HCT116 (cell line): Measurements from ENCODE around the gene CD248. TPM values are rescaled to one million over a fixed set of nuclear protein-coding genes. Genes with fewer than 3 reads are reported as not detected.
"Not testable (repeated sequence)": the region's sequence is repeated elsewhere in the genome, so short reads cannot be mapped to it uniquely, and the experiment has no call there.

Experiments
- ATAC-seq: fragments of 200-7000 bp; cut with Tn5 transposase; 2 replicates; pipeline ENCODE4 v1.9.1; 2020; ENCODE audit warnings: mild to moderate bottlenecking, moderate library complexity
- BruUV-seq: library from RNA; stranded (reverse); fragments of 400-500 nt; replicated peaks from 2 replicates; lab custom pipeline; 2021; lab: Mats Ljungman, UMichigan
- CTCF ChIA-PET: fragments of 300-600 bp; sonication (Branson Sonifier 250); formaldehyde crosslinking; loops from one replicate; lab custom pipeline; 2021; ENCODE audit warnings: antibody characterized with exemption; lab: Charles Lee
- POLR2A ChIA-PET: fragments of 300-600, 350-600 bp; sonication (Branson Sonifier 250); formaldehyde crosslinking; loops from one replicate; lab custom pipeline; 2021; ENCODE audit warnings: antibody characterized with exemption; lab: Charles Lee
- RAD21 ChIA-PET, 2 experiments: fragments of 300-600 bp; sonication (Branson Sonifier 250); formaldehyde crosslinking; loops; one replicate each; lab custom pipeline; 2023; ENCODE audit warnings: low total read pairs in 2 of 2; ENCODE audit not compliant: uncharacterized antibody in 2 of 2, unreplicated experiment in 2 of 2, low non-redundant PET in 1 of 2; lab: Charles Lee
- DNase-seq: peaks from one replicate; pipeline ENCODE4 v3.0.0-alpha.2; 2010; ENCODE audit warnings: low read depth, low spot score
- H2AFZ ChIP-seq: fragments of 200-600 bp; shearing (Covaris generic), sonication (generic); 2 replicates; pipeline ENCODE4 v1.6.1; 2017; ENCODE audit warnings: low read depth, mixed run types, mixed read lengths, antibody characterized with exemption, low read length; ENCODE audit not compliant: poor library complexity, severe bottlenecking
- H3K27ac ChIP-seq: 2 replicates; pipeline ENCODE4 v1.5.1; 2012; ENCODE audit warnings: low read depth, low read length
- H3K27me3 ChIP-seq: fragments of 200-600 bp; sonication (generic); 2 replicates; pipeline ENCODE4 v1.6.1; 2016; ENCODE audit warnings: mixed run types, low read length, mixed read lengths; ENCODE audit not compliant: insufficient read depth
- H3K36me3 ChIP-seq, 2 experiments: fragments of 200-500 bp in 1 of 2; fragments of 200-600 bp in 1 of 2; sonication (Bioruptor generic) in 1 of 2; sonication (generic) in 1 of 2; 2 replicates each; pipeline versions ENCODE4 v1.5.1 to v1.6.1; 2014 to 2016; ENCODE audit warnings: low read length in 2 of 2, inconsistent platforms in 1 of 2, mixed read lengths in 1 of 2, mixed run types in 1 of 2; ENCODE audit not compliant: insufficient read depth in 2 of 2, control insufficient read depth in 1 of 2
- H3K4me1 ChIP-seq, 2 experiments: fragments of 200-600 bp in 1 of 2; sonication (generic) in 1 of 2; 2 replicates each; pipeline versions ENCODE4 v1.5.1 to v1.6.1; 2012 to 2017; ENCODE audit warnings: low read length in 2 of 2, inconsistent platforms in 1 of 2, mild to moderate bottlenecking in 1 of 2, mixed read lengths in 1 of 2, mixed run types in 1 of 2, moderate library complexity in 1 of 2; ENCODE audit not compliant: insufficient read depth in 2 of 2, control insufficient read depth in 1 of 2
- H3K4me2 ChIP-seq: fragments of 200-600 bp; sonication (generic); 2 replicates; pipeline ENCODE4 v1.6.1; 2017; ENCODE audit warnings: mixed run types, low read length, mixed read lengths
- H3K4me3 ChIP-seq, 2 experiments: fragments of 200-600 bp in 1 of 2; sonication (generic) in 1 of 2; replicated peaks in 1 of 2; 2 replicates each; pipeline ENCODE4 v1.5.1; 2011 to 2016; ENCODE audit warnings: low read length in 2 of 2, control low read depth in 1 of 2, low read depth in 1 of 2, mild to moderate bottlenecking in 1 of 2, mixed read lengths in 1 of 2, mixed run types in 1 of 2
- H3K79me2 ChIP-seq: fragments of 200-600 bp; sonication (generic); 2 replicates; pipeline ENCODE4 v1.6.1; 2017; ENCODE audit warnings: mild to moderate bottlenecking, mixed run types, low read length, moderate library complexity, mixed read lengths; ENCODE audit not compliant: insufficient read depth
- H3K9ac ChIP-seq: fragments of 200-600 bp; sonication (generic); 2 replicates; pipeline ENCODE4 v1.6.1; 2016; ENCODE audit warnings: low read length, mixed read lengths
- H3K9me2 ChIP-seq: fragments of 200-600 bp; sonication (generic), shearing (Covaris generic); 2 replicates; pipeline ENCODE4 v1.6.1; 2017; ENCODE audit warnings: mixed run types, mild to moderate bottlenecking, moderate library complexity; ENCODE audit not compliant: insufficient read depth
- H3K9me3 ChIP-seq, 2 experiments: fragments of 200-500 bp in 1 of 2; fragments of 200-600 bp in 1 of 2; sonication (Bioruptor generic) in 1 of 2; sonication (generic) in 1 of 2; 2 replicates each; pipeline ENCODE4 v1.6.1; 2014 to 2017; ENCODE audit warnings: low read length in 2 of 2, mixed read lengths in 2 of 2, inconsistent platforms in 1 of 2, low read depth in 1 of 2, mild to moderate bottlenecking in 1 of 2, mixed run types in 1 of 2, moderate library complexity in 1 of 2; ENCODE audit not compliant: control insufficient read depth in 1 of 2, insufficient read depth in 1 of 2
- H4K20me1 ChIP-seq: fragments of 200-600 bp; sonication (generic), shearing (Covaris generic); 2 replicates; pipeline ENCODE4 v1.6.1; 2017; ENCODE audit warnings: mixed run types, mild to moderate bottlenecking, moderate library complexity; ENCODE audit not compliant: insufficient read depth
- CBX3 ChIP-seq: IDR thresholded peaks from 2 replicates; pipeline ENCODE4 v1.6.1; 2012; ENCODE audit warnings: low read depth
- ELF1 ChIP-seq: IDR thresholded peaks from 2 replicates; pipeline ENCODE4 v1.6.1; 2012; ENCODE audit warnings: low read depth, borderline replicate concordance
- FOSL1 ChIP-seq: IDR thresholded peaks from 2 replicates; pipeline ENCODE4 v1.6.1; 2012; ENCODE audit warnings: low read depth
- POLR2A ChIP-seq: IDR thresholded peaks from 2 replicates; pipeline ENCODE4 v1.7.0; 2011; ENCODE audit warnings: borderline replicate concordance; ENCODE audit not compliant: insufficient read depth, insufficient read length; ENCODE audit errors: extremely low read depth
- POLR2AphosphoS5 ChIP-seq: IDR thresholded peaks from 2 replicates; pipeline ENCODE4 v1.6.1; 2011; ENCODE audit warnings: mild to moderate bottlenecking, low read depth, low read length, moderate library complexity
- RAD21 ChIP-seq: IDR thresholded peaks from 2 replicates; pipeline ENCODE4 v1.6.1; 2012; ENCODE audit warnings: low read depth, mild to moderate bottlenecking
- SIN3A ChIP-seq: IDR thresholded peaks from 2 replicates; pipeline ENCODE4 v1.6.1; 2012; ENCODE audit warnings: low read depth
- SP1 ChIP-seq: IDR thresholded peaks from 2 replicates; pipeline ENCODE4 v1.6.1; 2012; ENCODE audit warnings: low read depth
- SRF ChIP-seq: IDR thresholded peaks from 2 replicates; pipeline ENCODE4 v1.6.1; 2012; ENCODE audit warnings: low read depth
- TCF7L2 ChIP-seq: IDR thresholded peaks from 2 replicates; pipeline ENCODE4 v1.7.0; 2011; ENCODE audit warnings: borderline replicate concordance, inconsistent platforms; ENCODE audit not compliant: insufficient read depth, insufficient read length; ENCODE audit errors: extremely low read depth
- ZFX ChIP-seq: fragments of 450-650 bp; IDR thresholded peaks from 2 replicates; pipeline ENCODE4 v1.6.1; 2017
- ZNF274 ChIP-seq: fragments of 200-500 bp; sonication (Bioruptor generic); IDR thresholded peaks from 2 replicates; pipeline ENCODE4 v1.6.1; 2014; ENCODE audit warnings: mild to moderate bottlenecking, low read depth, low read length, inconsistent platforms
- intact Hi-C: fragments of 100-400 bp; cut with micrococcal nuclease; formaldehyde crosslinking; loops from 2 replicates; pipeline ENCODE4 v1.10.0; 2022
- total RNA-seq: library from RNA; stranded (reverse); gene quantifications from one replicate; pipeline ENCODE4 v1.2.1, GENCODE V29; 2021; ENCODE audit not compliant: unreplicated experiment
- TF ChIP-seq, protein P1 (sequence below): IDR thresholded peaks from 2 replicates; pipeline ENCODE4 v1.6.1; 2012; ENCODE audit warnings: low read depth
- TF ChIP-seq, protein P2 (sequence below): IDR thresholded peaks from 2 replicates; pipeline ENCODE4 v1.6.1; 2011; ENCODE audit warnings: mild to moderate bottlenecking, low read length, moderate library complexity; ENCODE audit not compliant: insufficient replicate concordance; ENCODE audit errors: extremely low read depth
- TF ChIP-seq, protein P3 (sequence below): IDR thresholded peaks from 2 replicates; pipeline ENCODE4 v1.6.1; 2012

The CD248 gene
- total RNA-seq, 1 experiment from 2014 or later: 0.32 TPM

DNA sequence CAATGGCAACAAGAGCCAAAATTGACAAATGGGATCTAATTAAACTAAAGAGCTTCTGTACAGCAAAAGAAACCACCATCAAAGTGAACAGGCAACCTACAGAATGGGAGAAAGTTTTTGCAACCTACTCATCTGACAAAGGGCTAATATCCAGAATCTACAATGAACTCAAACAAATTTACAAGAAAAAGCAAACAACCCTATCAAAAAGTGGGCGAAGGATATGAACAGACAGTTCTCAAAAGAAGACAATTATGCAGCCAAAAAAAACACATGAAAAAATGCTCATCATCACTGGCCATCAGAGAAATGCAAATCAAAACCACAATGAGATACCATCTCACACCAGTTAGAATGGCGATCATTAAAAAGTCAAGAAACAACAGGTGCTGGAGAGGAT is 3.4 kb upstream of the CD248 start:
- H3K4me2 ChIP-seq, POLR2A ChIA-PET, BruUV-seq, H4K20me1 ChIP-seq, H3K9me3 ChIP-seq, CTCF ChIA-PET, intact Hi-C loops, ATAC-seq, H3K27ac ChIP-seq, DNase-seq, H3K9ac ChIP-seq, H3K79me2 ChIP-seq, H3K9me2 ChIP-seq, H3K27me3 ChIP-seq, H2AFZ ChIP-seq, H3K36me3 ChIP-seq, H3K4me3 ChIP-seq, RAD21 ChIA-PET: not testable (repeated sequence)
- H3K4me1 ChIP-seq: peaks cover 0 to 11% of the 10 kb centered on the region in 2 experiments; a peak in 2 of 4 replicates

DNA sequence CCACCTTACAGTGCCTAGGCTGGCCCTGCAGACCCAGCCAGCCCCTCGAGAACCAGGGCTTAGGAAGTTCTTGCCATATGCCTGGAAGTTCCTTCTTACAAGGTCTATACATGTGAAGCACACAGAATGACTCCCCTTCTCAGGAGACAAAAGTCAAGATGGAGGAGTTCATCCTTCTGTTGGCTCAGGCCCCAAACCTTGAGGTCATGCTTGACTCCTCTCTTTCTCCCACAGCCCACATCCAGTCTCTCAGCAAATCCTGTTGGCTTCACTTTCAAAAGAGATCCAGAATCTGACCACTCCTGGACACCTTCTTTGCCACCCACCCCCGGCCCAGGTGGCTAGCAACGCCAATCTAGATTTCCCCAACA is 1.7 kb upstream of the CD248 start:
- no peak overlapping the region for H3K4me3 ChIP-seq
- no peak for ATAC-seq
- H3K36me3 ChIP-seq: no peaks in the 10 kb centered on the region
- H3K27ac ChIP-seq: no peak overlapping the region
- H3K4me2 ChIP-seq: no peak overlapping the region
- H3K27me3 ChIP-seq: no peaks in the 10 kb centered on the region
- TF ChIP-seq RAD21 (no peak), POLR2A (no peak), ZFX (no peak), SP1 (no peak), ELF1 (no peak), SRF (no peak), SIN3A (no peak), FOSL1 (no peak), CBX3 (no peak), POLR2AphosphoS5 (no peak), ZNF274 (no peak), TCF7L2 (no peak)
- TF ChIP-seq, protein P1, sequence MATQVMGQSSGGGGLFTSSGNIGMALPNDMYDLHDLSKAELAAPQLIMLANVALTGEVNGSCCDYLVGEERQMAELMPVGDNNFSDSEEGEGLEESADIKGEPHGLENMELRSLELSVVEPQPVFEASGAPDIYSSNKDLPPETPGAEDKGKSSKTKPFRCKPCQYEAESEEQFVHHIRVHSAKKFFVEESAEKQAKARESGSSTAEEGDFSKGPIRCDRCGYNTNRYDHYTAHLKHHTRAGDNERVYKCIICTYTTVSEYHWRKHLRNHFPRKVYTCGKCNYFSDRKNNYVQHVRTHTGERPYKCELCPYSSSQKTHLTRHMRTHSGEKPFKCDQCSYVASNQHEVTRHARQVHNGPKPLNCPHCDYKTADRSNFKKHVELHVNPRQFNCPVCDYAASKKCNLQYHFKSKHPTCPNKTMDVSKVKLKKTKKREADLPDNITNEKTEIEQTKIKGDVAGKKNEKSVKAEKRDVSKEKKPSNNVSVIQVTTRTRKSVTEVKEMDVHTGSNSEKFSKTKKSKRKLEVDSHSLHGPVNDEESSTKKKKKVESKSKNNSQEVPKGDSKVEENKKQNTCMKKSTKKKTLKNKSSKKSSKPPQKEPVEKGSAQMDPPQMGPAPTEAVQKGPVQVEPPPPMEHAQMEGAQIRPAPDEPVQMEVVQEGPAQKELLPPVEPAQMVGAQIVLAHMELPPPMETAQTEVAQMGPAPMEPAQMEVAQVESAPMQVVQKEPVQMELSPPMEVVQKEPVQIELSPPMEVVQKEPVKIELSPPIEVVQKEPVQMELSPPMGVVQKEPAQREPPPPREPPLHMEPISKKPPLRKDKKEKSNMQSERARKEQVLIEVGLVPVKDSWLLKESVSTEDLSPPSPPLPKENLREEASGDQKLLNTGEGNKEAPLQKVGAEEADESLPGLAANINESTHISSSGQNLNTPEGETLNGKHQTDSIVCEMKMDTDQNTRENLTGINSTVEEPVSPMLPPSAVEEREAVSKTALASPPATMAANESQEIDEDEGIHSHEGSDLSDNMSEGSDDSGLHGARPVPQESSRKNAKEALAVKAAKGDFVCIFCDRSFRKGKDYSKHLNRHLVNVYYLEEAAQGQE: no peak
- TF ChIP-seq, protein P2, sequence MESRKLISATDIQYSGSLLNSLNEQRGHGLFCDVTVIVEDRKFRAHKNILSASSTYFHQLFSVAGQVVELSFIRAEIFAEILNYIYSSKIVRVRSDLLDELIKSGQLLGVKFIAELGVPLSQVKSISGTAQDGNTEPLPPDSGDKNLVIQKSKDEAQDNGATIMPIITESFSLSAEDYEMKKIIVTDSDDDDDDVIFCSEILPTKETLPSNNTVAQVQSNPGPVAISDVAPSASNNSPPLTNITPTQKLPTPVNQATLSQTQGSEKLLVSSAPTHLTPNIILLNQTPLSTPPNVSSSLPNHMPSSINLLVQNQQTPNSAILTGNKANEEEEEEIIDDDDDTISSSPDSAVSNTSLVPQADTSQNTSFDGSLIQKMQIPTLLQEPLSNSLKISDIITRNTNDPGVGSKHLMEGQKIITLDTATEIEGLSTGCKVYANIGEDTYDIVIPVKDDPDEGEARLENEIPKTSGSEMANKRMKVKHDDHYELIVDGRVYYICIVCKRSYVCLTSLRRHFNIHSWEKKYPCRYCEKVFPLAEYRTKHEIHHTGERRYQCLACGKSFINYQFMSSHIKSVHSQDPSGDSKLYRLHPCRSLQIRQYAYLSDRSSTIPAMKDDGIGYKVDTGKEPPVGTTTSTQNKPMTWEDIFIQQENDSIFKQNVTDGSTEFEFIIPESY: no peak
- TF ChIP-seq, protein P3, sequence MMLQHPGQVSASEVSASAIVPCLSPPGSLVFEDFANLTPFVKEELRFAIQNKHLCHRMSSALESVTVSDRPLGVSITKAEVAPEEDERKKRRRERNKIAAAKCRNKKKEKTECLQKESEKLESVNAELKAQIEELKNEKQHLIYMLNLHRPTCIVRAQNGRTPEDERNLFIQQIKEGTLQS: no peak
- TF ChIP-seq, all 23 proteins: peak for 0
- no peak overlapping the region for H2AFZ ChIP-seq
- H3K9ac ChIP-seq: no peak overlapping the region
- ChIA-PET CTCF (no interaction called here), RAD21 (no interaction called here), POLR2A (no interaction called here)
- no peaks in the 10 kb centered on the region for H4K20me1 ChIP-seq
- peaks cover 4 to 5% of the 10 kb centered on the region in 2 experiments; a peak in 3 of 4 replicates for H3K4me1 ChIP-seq
- H3K9me2 ChIP-seq: no peaks in the 10 kb centered on the region
- BruUV-seq: no TSS peak
- DNase-seq: no peak
- no peaks in the 10 kb centered on the region for H3K9me3 ChIP-seq
- no peaks in the 10 kb centered on the region for H3K79me2 ChIP-seq
- intact Hi-C loops: no loop called here
